ENCODE measurements around the gene CLTB.
A peak's percentile ranks its signal among the peaks of the same experiment; 100 is the strongest.

CLTB gene

GRCh38 chr5:176379881-176380280 lies 36.5 kb downstream of the CLTB start:
- no peak for DNase-seq

- DNase-seq = peak; percentile 29
These were observed 43.1 kb downstream of the CLTB start for GRCh38 chr5:176373100-176373818.

- no peak for DNase-seq
These were observed 44.5 kb downstream of the CLTB start for GRCh38 chr5:176371621-176372539.

GRCh38 chr5:176369934-176370711 lies 46.2 kb downstream of the CLTB start:
- DNase-seq = no peak

GRCh38 chr5:176368726-176369125 lies 47.6 kb downstream of the CLTB start:
- no peak for DNase-seq

GRCh38 chr5:176366232-176366894 lies 50.0 kb downstream of the CLTB start:
- no peak for DNase-seq

GRCh38 chr5:176365351-176366231 lies 50.7 kb downstream of the CLTB start, which contains the start of gene ARL10:
ARL10 (plus strand) TSS chr5:176365487; CDS start chr5:176365564, 77 bp downstream.
- peak; percentile 83 for DNase-seq

- no peak for DNase-seq
These were observed 51.5 kb downstream of the CLTB start for GRCh38 chr5:176364765-176365350.

GRCh38 chr5:176362233-176362490 lies 54.2 kb downstream of the CLTB start:
- DNase-seq = no peak

GRCh38 chr5:176361437-176362232 lies 54.7 kb downstream of the CLTB start, which contains the start of gene KIAA1191:
KIAA1191 (minus strand) TSS chr5:176361764; CDS start chr5:176359508, 2,256 bp downstream.
- peak; percentile 96 for DNase-seq

GRCh38 chr5:176360894-176361436 lies 55.4 kb downstream of the CLTB start:
- DNase-seq = no peak

GRCh38 chr5:176359658-176360057 lies 56.7 kb downstream of the CLTB start:
- DNase-seq = no peak

GRCh38 chr5:176356179-176356566 lies 60.2 kb downstream of the CLTB start:
- no peak for DNase-seq

GRCh38 chr5:176355400-176356178 lies 60.8 kb downstream of the CLTB start:
- DNase-seq = no peak

- peak; percentile 54 for DNase-seq
These were observed 62.8 kb downstream of the CLTB start for GRCh38 chr5:176353533-176353932.

GRCh38 chr5:176352116-176352878 lies 64.0 kb downstream of the CLTB start:
- no peak for DNase-seq

- DNase-seq = no peak
These were observed 65.9 kb downstream of the CLTB start for GRCh38 chr5:176350416-176350815.

GRCh38 chr5:176342766-176343458 lies 73.4 kb downstream of the CLTB start:
- no peak for DNase-seq

Data from right hindlimb (tissue), 1 donor.